Spleen (tissue), 7 donors: ENCODE measurements around the gene ADAMTSL3.

Source experiments
- POLR2A ChIP-seq, 3 donors: fragments of 450-650 bp; IDR thresholded peaks; one replicate each; pipeline ENCODE4 v1.5.1; 2017; ENCODE audit warnings: antibody characterized with exemption in 3 of 3, mild to moderate bottlenecking in 1 of 3
- POLR2AphosphoS5 ChIP-seq, 3 donors: sonication (generic); formaldehyde crosslinking; IDR thresholded peaks; one replicate each; pipeline ENCODE4 v1.5.1; 2017; ENCODE audit warnings: antibody characterized with exemption in 3 of 3
- TF ChIP-seq, protein P1 (sequence below), 11 experiments: fragments of 200-600 bp in 7 of 11; fragments of 450-650 bp in 4 of 11; sonication (generic) in 4 of 11; IDR thresholded peaks in 8 of 11; conservative IDR thresholded peaks in 3 of 11; 1 replicate in 7 of 11; 2 replicates in 4 of 11; pipeline versions ENCODE4 v1.4.0 to v1.8.0; 2016 to 2021; ENCODE audit warnings: antibody characterized with exemption in 11 of 11, inconsistent platforms in 4 of 11, mild to moderate bottlenecking in 1 of 11
- donor health status: DM: no; HTN: no; CAD: no; lungs with moderate emphysema.
- donor health status: DM: no; HTN: no; CAD: no.
- donor health status: DM: no; HTN: no; CAD: no.

DNA sequence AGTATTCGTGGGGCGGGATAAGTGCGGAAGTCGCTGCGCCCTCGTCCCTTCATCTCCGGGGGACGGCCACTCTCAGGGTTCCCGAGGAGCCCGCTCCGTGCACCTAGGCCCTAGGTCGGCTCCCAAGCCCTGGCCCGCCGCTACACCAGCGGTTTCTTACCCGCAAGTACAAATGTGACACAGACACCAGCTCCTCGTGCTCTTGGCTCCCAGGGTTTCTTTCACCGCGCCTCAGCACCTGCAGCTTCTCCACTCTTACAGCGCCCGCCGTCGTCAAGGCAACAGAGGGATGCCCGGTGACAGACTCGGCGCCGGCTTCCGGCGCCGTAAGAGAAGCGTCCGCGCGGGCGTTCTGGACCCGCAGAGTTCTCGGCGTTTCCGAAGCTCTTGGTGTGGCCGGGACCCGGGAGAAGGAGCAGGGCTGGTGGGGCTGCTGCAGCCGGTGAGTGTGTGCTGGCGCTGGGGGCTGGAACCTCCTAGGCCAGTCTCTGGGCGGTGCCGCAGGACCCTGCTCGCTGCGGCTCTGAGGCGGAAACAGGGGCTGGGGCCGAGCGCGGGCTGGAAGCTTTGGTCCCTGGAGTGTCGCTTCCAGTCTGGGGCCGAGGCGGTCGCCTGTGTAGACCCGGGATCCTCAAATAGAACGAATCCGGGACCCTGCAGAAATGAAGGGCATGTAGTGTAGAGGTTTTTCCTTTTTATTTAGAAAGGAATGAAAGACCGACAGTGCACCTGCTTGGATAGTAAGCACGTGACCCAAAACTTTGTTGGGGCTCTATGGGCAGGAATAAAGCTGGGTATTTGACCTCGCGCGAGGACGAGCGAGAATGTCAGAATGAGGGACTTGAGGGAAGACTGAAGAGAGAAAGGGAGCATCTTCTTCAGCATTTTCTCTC is 426.2 kb downstream of the ADAMTSL3 start:
- TF ChIP-seq, protein P1, sequence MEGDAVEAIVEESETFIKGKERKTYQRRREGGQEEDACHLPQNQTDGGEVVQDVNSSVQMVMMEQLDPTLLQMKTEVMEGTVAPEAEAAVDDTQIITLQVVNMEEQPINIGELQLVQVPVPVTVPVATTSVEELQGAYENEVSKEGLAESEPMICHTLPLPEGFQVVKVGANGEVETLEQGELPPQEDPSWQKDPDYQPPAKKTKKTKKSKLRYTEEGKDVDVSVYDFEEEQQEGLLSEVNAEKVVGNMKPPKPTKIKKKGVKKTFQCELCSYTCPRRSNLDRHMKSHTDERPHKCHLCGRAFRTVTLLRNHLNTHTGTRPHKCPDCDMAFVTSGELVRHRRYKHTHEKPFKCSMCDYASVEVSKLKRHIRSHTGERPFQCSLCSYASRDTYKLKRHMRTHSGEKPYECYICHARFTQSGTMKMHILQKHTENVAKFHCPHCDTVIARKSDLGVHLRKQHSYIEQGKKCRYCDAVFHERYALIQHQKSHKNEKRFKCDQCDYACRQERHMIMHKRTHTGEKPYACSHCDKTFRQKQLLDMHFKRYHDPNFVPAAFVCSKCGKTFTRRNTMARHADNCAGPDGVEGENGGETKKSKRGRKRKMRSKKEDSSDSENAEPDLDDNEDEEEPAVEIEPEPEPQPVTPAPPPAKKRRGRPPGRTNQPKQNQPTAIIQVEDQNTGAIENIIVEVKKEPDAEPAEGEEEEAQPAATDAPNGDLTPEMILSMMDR (IDR thresholded peaks at IDR 0.05 in 8 of 11, conservative IDR thresholded peaks at IDR 0.05 in 3 of 11): no peak
- TF ChIP-seq POLR2A (IDR thresholded peaks at IDR 0.05) (no peak), POLR2AphosphoS5 (IDR thresholded peaks at IDR 0.05) (no peak)
